Ascending aorta (tissue), 2 donors: ENCODE results near the gene NIT1. TPM values are rescaled to one million over a fixed set of nuclear protein-coding genes. Genes with fewer than 3 reads are reported as not detected.
"Not testable (repeated sequence)": the region's sequence is repeated elsewhere in the genome, so short reads cannot be mapped to it uniquely, and the experiment has no call there.

Source experiments
- DNase-seq, 2 donors: peaks; one replicate each; pipeline ENCODE4 v3.0.0-alpha.2; 2019; ENCODE audit warnings: low spot score in 2 of 2
- H3K27ac ChIP-seq, 2 donors: fragments of 200-600 bp; sonication (generic); one replicate each; pipeline ENCODE4 v1.5.1; 2016 to 2017; ENCODE audit warnings: mild to moderate bottlenecking in 1 of 2
- H3K27me3 ChIP-seq: fragments of 200-600 bp; sonication (generic); one replicate; pipeline ENCODE4 v1.5.1; 2017
- H3K36me3 ChIP-seq, 2 donors: fragments of 200-600 bp; sonication (generic); one replicate each; pipeline ENCODE4 v1.5.1; 2016
- H3K4me1 ChIP-seq, 2 donors: fragments of 200-600 bp; sonication (generic); one replicate each; pipeline ENCODE4 v1.5.1; 2016 to 2017; ENCODE audit warnings: mild to moderate bottlenecking in 1 of 2
- H3K4me3 ChIP-seq, 2 donors: fragments of 200-600 bp; sonication (generic); one replicate each; pipeline ENCODE4 v1.5.1; 2016 to 2017; ENCODE audit warnings: mild to moderate bottlenecking in 1 of 2
- H3K9me3 ChIP-seq, 2 donors: fragments of 200-600 bp; sonication (generic); one replicate each; pipeline ENCODE4 v1.5.1; 2016
- intact Hi-C: fragments of 100-400 bp; cut with DNase I; formaldehyde crosslinking; loops from one replicate; pipeline ENCODE4 v1.15.1; 2023
- total RNA-seq: library from RNA; depleted of rRNA; stranded (reverse); fragments of >200 nt; gene quantifications from one replicate; pipeline ENCODE4 v1.1.0, GENCODE V29; 2016
- TF ChIP-seq, protein P1 (sequence below), 3 experiments: fragments of 200-600 bp in 2 of 3; fragments of 450-650 bp in 1 of 3; sonication (generic) in 2 of 3; IDR thresholded peaks; one replicate each; pipeline ENCODE4 v1.5.1; 2016 to 2019; ENCODE audit warnings: antibody characterized with exemption in 3 of 3, mild to moderate bottlenecking in 1 of 3, moderate library complexity in 1 of 3

Gene NIT1
- total RNA-seq, 1 donor from 2014 or later = 44.9 TPM

- Histone ChIP-seq H3K4me3 (no peak overlapping the region), H3K36me3 (no peaks in the 10 kb centered on the region), H3K27ac (no peak overlapping the region), H3K9me3 (no peaks in the 10 kb centered on the region), H3K4me1 (peaks cover 0 to 2% of the 10 kb centered on the region in 2 donors), H3K27me3 (no peaks in the 10 kb centered on the region)
- TF ChIP-seq, protein P1, sequence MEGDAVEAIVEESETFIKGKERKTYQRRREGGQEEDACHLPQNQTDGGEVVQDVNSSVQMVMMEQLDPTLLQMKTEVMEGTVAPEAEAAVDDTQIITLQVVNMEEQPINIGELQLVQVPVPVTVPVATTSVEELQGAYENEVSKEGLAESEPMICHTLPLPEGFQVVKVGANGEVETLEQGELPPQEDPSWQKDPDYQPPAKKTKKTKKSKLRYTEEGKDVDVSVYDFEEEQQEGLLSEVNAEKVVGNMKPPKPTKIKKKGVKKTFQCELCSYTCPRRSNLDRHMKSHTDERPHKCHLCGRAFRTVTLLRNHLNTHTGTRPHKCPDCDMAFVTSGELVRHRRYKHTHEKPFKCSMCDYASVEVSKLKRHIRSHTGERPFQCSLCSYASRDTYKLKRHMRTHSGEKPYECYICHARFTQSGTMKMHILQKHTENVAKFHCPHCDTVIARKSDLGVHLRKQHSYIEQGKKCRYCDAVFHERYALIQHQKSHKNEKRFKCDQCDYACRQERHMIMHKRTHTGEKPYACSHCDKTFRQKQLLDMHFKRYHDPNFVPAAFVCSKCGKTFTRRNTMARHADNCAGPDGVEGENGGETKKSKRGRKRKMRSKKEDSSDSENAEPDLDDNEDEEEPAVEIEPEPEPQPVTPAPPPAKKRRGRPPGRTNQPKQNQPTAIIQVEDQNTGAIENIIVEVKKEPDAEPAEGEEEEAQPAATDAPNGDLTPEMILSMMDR (IDR thresholded peaks at IDR 0.05) = no peak
- no peak for DNase-seq
- intact Hi-C loops = no loop called here
These were observed 6.8 kb upstream of the NIT1 start for GRCh38 chr1:161111117-161111516.

- H3K4me3 ChIP-seq = no peak overlapping the region
- H3K27me3 ChIP-seq = no peaks in the 10 kb centered on the region
- no peaks in the 10 kb centered on the region for H3K36me3 ChIP-seq
- no peak overlapping the region for H3K27ac ChIP-seq
- intact Hi-C loops = no loop called here
- no peak for DNase-seq
- TF ChIP-seq, protein P1 (IDR thresholded peaks at IDR 0.05) = no peak
- H3K4me1 ChIP-seq = peaks cover 0 to 6% of the 10 kb centered on the region in 2 donors
- H3K9me3 ChIP-seq = no peaks in the 10 kb centered on the region
These were observed 6.4 kb upstream of the NIT1 start for GRCh38 chr1:161111527-161111926.

GRCh38 chr1:161113915-161114314, 4.0 kb upstream of the NIT1 start:
- DNase-seq = no peak
- Histone ChIP-seq H3K27me3 (no peaks in the 10 kb centered on the region), H3K4me1 (peaks cover 5 to 15% of the 10 kb centered on the region in 2 donors), H3K4me3 (no peak overlapping the region), H3K9me3 (no peaks in the 10 kb centered on the region), H3K27ac (no peak overlapping the region), H3K36me3 (no peaks in the 10 kb centered on the region)
- TF ChIP-seq, protein P1 (IDR thresholded peaks at IDR 0.05) = no peak
- intact Hi-C loops = no loop called here

DNA sequence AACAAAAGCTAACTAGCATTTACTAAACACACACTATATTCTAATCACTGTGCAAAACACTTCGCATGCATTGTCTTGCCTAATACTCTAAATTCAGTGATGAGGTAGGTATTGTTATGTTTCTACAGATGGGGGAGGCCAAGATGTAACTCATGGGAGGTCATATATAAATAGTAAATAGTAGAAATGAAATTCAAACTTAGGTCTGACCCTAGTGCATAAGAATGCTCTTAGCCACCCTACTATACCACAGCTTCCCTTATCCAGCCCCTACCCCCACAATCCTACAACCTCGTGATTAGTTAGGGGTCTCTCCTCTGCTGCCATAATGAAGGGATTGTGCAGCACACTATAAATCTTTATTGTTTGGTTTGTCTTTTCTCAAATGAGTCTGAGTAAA, 3.3 kb upstream of the NIT1 start:
- intact Hi-C loops = no loop called here
- TF ChIP-seq, protein P1 (IDR thresholded peaks at IDR 0.05) = no peak
- Histone ChIP-seq H3K27me3 (no peaks in the 10 kb centered on the region), H3K36me3 (no peaks in the 10 kb centered on the region), H3K4me1 (peaks cover 10 to 22% of the 10 kb centered on the region in 2 donors), H3K4me3 (no peak overlapping the region), H3K27ac (no peak overlapping the region), H3K9me3 (no peaks in the 10 kb centered on the region)
- no peak for DNase-seq

- no peak overlapping the region for H3K27ac ChIP-seq
- no peaks in the 10 kb centered on the region for H3K27me3 ChIP-seq
- no peak overlapping the region for H3K4me3 ChIP-seq
- no peak for DNase-seq
- H3K36me3 ChIP-seq = peaks cover 1 to 5% of the 10 kb centered on the region in 2 donors
- intact Hi-C loops = loop anchor here (5.0 kb wide), 2 partner anchors 68 to 272 kb away; partner anchors contain the start of gene USF1
- H3K9me3 ChIP-seq = no peaks in the 10 kb centered on the region
- TF ChIP-seq, protein P1 (IDR thresholded peaks at IDR 0.05) = no peak
- peaks cover 10 to 26% of the 10 kb centered on the region in 2 donors for H3K4me1 ChIP-seq
These were observed 2.7 kb upstream of the NIT1 start for GRCh38 chr1:161115132-161115711.

DNA sequence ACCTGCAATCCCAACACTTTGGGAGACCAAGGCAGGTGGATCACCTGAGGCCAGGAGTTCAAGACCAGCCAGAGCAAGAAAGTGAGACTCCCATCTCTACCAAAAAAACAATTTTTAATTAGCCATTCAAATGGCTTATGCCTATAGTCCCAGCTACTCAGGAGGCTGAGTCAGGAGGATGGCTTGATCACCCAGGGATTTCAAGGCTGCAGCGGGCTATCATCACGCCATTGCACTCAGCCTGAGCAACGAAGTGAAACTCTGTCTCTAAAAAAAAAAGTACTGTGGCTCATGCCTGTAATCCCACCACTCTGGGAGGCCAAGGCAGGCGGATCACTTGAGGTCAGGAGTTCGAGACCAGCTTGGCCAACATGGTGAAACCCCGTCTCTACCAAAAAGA, 1.9 kb upstream of the NIT1 start:
- not testable (repeated sequence) for H3K27ac ChIP-seq, DNase-seq, H3K27me3 ChIP-seq, H3K9me3 ChIP-seq
- Histone ChIP-seq H3K4me3 (peak overlapping the region in 1 of 2 donors; percentile 98), H3K4me1 (peaks cover 10 to 26% of the 10 kb centered on the region in 2 donors), H3K36me3 (peaks cover 8 to 12% of the 10 kb centered on the region in 2 donors)
- intact Hi-C loops = loop anchor here (5.0 kb wide), 2 partner anchors 69 to 271 kb away; partner anchors contain the start of gene USF1
